T-helper 2 cell (primary cell): ENCODE measurements around the gene SCFD1.
"Not testable (repeated sequence)": the region's sequence is repeated elsewhere in the genome, so short reads cannot be mapped to it uniquely, and the experiment has no call there.

Experiments used
- DNase-seq, 5 experiments: peaks; one replicate each; pipeline versions ENCODE4 v3.0.0 to v3.0.0-alpha.2; 2012 to 2022
- total RNA-seq, 2 donors: gene quantifications; one replicate each; lab custom pipeline; 2026; lab: John Stamatoyannopoulos, UW

SCFD1 gene, protein sequence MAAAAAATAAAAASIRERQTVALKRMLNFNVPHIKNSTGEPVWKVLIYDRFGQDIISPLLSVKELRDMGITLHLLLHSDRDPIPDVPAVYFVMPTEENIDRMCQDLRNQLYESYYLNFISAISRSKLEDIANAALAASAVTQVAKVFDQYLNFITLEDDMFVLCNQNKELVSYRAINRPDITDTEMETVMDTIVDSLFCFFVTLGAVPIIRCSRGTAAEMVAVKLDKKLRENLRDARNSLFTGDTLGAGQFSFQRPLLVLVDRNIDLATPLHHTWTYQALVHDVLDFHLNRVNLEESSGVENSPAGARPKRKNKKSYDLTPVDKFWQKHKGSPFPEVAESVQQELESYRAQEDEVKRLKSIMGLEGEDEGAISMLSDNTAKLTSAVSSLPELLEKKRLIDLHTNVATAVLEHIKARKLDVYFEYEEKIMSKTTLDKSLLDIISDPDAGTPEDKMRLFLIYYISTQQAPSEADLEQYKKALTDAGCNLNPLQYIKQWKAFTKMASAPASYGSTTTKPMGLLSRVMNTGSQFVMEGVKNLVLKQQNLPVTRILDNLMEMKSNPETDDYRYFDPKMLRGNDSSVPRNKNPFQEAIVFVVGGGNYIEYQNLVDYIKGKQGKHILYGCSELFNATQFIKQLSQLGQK
- total RNA-seq, result 106 to 135 reads per million in 2 donors

DNA sequence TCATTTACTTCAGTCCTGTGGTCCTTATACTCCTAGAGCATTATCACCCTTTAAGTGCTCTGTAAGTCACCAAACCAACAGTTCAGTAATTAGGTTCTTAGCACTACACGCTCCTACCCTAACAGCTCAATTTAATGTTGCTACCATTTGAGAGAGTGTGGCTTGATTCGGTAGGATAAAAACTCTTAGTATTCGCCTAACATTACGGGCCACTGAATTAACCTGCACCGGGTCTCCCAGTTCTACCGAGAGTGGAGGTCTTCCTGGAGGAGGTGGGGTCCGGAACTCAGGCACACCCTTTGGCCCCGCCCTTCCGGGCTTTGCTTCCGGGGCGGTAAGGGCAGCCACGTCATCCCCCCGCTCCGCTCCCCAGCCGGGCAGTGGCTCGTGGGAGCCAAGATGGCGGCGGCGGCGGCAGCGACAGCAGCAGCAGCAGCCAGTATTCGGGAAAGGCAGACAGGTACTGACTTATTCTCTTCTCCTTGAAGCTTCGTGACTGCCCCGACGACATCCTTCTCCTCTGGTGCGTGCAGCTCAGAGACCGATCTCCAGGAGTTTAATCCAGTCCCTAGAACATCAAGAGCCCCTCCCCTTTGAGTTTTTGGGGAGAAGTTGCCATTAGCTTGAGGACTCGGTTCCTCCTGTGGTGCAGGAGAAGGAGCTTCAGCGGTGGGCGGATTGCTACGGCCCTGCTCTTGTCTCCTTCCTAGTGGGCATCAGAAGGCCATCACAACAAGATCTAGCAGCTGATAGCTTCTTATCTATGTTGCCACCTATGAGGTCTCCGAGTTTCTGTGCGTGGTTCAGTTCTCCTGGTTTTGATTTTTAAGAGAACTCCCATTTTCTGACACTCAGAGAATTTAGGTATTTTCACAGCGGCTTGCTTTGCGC lies at the start of gene SCFD1:
Gene SCFD1, plus strand, starts transcription at position 380 of the 891 bp plus-strand sequence. Its CDS starts 20 bp downstream, at position 400.
- DNase-seq, result peak; percentile 83 to 96 (median 88)

DNA sequence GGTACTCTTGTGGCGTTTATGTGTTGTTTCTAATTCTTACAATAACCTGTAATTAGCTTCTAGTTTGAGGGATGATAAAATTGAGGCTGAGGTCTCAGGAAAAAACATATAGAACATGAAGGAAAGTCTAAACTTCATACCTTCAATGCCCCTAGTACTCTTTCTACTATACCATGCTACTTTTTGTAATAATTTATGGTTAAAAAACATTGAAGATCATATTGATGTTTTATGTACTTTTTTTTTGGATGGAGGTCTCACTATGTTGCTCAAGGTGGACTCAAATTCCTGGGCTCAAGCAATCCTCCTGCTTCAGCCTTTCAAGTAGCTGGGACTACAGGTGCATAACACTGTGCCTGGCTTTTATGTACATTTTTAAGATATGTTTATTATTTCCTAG lies 49.3 kb upstream of the SCFD1 start:
- DNase-seq, result no peak

DNA sequence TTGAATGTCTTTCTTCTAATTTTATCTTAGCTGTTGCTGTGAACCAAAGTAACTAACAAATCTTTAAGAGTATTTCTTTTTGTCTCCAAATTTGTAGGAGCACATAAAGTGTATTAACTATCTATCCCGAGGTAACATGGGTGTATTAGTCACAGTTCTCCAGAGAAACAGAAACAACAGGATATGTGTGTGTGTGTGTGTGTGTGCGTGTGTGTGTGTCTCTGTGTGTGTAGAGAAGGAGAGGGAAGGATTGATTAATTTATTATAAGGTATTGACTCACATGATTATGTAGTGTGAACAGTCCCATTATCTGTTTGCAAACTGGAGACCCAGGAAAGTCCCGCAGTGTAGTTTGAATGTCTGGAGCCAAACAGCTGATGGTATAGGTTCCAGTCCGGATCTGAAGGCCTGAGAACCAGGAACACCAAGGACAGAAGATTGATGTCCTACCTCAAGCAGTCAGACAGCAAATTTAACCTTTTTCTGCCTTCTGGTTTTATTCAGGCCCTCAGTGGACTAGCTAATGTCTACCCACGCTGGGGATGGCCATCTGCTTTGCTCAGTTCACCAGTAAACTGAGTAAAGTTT lies 48.8 kb upstream of the SCFD1 start:
- no peak for DNase-seq

DNA sequence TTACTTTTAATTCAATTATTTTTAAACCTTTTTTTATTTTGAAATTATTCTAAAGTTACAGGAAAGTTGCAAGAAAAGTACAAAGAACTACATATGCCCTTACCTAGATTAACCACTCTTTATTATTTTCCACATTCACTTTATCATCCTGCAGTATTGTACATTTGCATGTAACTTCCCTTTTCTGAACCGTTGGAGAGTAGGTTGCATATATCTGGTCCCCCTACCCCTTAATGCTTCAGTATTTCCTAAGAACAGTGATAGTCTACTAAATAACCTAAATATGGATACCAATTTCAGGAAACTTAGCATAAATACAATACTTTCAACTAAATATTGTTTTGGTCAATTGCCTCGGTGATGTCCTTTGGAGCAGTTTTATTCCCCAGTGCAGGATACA lies 48.2 kb upstream of the SCFD1 start:
- DNase-seq, result no peak

DNA sequence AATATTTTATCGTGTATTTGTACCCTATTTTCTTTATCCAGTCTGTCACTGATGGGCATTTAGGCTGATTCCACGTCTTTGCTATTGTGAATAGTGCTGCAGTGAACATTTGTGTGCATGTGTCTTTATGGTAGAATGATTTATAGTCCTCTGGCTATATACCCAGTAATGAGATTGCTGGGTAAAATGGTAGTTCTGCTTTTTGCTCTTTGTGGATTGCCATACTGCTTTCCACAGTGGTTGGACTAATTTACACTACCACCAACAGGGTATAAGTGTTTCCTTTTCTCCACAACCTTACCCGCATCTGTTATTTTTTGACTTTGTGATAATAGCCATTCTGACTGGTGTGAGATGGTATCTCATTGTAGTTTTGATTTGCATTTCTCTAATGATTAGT lies 47.3 kb upstream of the SCFD1 start:
- DNase-seq, result not testable (repeated sequence)

DNA sequence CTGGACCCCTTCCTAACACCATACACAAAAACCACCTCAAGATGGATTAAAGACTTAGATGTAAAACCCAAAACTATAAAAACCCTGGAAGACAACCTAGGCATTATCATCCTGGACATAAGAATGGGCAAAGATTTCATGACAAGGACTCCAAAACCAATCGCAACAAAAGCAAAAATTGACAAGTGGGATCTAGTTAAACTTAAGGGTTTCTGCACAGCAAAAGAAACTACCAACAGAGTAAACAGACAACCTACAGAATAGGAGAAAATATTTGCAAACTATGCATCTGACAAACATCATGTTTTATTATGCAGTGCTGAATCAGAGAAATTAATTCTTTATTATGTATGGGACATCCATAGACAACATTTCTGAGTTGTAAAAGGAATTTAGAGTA lies 45.8 kb upstream of the SCFD1 start:
- not testable (repeated sequence) for DNase-seq

DNA sequence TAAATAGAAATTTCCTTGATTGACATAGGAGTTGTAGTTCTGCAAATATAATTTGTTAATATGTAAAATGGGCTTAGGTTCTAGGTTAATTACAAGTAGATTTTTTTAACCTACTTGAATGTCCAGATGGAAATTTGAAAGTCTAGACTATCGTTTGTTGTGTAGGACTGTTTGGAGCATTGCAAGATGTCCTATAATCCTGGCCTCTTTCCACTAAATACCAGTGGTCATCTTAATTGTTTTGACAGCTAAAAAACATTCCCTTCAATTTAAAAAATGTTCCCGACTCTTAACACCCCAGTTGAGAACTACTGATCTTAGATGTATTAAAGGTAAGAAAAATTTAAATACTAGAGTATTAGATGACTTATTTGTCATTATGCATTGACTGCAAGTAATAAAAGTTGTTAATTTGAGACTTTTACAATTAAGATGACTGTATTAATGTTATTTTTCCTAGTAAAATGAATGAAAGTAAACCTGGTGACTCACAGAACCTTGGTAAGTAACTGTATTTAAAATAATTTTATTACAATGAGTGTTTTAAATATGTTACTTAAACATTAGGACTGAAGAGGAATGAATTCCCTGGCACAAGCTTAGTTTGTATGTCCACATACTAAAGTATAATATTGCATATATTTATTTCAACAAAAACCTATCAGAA lies 41.4 kb upstream of the SCFD1 start:
- DNase-seq, result no peak

DNA sequence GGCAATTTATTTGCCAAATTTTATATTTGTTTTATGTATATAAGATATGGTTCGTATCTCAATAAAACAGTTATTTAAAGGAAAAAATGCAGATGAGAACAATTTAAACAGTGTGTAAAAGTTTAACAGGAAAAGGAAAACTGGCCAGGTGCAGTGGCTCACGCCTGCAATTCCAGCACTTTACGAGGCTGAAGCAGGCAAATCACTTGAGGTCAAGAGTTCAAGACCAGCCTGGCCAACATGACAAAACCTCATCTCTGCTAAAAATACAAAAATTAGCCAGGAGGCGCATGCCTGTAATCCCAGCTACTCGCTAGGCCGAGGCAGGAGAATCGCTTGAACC lies 40.9 kb upstream of the SCFD1 start:
- no peak for DNase-seq

DNA sequence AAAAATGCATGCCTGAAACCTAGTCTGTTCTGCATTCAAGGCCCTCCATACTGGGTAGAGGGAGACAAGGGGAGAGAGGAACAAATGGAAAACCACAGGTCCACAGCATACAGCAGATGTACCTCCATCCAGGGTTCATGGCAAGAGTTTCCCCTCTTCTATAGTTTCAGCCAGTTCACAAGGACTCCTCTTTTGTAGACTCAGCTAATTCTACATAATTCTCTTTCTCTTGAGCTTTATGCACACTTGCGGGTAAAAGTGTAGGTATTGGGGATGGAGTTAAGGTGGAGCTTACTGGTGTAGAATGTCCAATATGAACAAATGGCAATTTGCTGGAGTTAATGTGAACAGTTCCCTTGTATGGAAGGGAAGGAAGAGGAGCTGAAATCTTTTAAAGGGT lies 39.7 kb upstream of the SCFD1 start:
- DNase-seq, result no peak

DNA sequence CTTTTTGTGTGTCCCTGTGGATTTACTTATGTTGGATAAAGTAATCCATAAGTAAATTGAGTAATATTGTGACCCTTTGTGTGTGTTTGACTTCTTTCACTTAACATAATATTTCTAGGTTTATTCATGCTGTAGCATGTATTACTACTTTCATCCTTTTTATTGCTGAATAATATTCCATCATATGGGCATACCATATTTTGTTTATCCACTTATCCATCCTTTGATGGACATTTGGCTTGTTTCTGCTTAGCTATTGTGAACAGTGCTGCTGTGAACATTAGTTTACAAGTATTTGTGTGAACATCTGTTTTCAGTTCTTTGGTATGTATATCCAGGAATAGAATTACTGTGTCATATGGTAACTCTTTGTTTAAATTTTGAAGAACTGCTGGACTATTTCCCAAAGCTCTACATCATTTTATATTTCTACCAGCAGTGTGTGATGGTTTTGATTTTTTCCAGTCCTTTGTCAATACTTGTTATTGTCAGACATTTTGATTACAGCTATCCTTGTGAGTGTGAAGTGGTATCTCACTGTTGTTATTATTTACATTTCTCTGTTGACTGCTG lies 38.0 kb upstream of the SCFD1 start:
- no peak for DNase-seq

DNA sequence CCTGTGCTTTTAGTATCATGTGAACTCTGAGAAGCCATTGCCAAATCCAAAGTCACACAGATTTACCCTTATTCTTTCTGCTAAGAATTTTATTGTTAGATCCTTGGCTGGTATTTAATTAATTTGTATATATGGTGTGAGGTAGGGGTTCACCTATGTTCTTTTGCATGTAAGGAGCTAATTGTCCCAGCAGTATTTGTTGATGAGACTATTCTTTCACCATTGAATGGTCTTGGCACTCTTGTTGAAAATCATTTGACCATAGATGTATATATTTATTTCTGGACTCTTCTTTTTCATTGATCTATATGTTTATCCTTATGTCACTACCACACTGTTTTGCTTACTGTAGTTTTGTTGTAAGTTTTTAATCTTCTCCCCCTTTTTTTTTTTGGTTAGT lies 36.9 kb upstream of the SCFD1 start:
- no peak for DNase-seq

DNA sequence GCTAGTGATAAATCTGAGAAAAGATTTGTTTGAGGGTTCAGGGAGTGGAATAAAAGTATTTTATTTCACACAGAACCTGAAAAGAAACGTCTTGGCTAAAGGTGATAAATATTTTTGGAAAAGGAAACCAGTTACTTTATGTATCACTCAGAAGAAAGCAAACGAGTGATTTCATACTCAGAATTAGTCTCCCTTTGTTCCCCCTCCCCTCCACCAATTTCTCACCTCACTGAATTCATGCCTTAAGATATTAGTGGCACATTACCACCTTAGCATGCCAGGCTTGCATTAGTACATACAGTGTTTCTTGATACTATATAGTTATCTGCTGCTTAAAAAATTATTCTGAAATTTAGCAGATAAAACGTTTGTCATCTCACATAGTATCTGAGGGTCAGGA lies 35.0 kb upstream of the SCFD1 start:
- no peak for DNase-seq

DNA sequence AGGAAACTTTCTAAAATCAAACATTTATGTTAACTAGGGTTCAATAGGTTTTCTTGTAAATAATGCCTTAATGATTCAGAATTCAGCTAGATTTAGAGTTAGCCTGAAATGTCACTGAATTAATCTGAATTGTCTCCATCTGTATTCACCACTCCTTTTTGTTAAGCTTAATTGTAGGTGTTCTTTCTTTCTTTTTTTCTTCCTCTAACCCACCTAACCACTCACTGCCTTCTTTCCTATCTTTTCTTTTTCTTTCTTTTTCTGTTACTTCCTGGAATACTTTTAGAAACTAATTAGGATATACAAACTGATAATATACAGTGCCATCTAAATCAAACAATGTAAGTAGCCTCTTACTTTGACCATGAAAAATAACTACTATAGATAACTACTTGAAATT lies 33.2 kb upstream of the SCFD1 start:
- DNase-seq, result no peak

DNA sequence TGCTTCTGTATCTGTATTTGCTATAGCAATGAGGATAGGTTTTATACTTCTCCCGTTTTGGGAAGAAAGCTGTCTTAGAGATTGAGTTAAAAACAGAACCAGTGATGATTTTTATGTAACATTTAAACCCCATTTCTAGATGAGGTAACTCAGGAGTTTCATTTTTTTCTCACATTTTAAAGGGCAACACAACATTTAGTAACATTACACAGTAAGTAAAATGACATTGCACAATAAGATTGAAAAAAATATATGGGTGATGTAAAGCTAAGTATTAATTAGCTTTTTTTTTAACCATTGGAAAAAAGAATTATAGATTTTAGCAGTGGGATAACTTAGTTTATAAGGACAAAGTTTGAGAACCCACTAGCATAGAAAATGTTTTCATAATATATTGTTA lies 25.2 kb upstream of the SCFD1 start:
- DNase-seq, result no peak

DNA sequence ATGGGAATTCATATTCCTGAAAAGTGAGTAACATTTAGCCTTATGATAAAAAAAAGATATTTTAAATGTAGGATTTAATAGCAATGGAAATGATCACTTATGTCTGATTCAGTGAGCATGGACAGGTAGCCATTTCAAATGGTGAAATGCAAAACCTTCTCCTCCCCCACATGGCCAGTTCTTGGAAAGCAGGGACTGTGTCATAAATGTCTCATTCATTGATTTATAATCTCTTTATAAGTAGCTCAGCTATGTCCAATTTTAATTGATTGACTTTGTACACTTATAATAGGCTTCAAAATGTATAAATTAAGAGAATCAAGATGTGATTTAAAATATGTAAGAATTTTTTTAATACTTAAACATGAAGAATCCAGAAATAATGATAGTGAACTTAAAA lies 24.6 kb upstream of the SCFD1 start:
- DNase-seq, result no peak

DNA sequence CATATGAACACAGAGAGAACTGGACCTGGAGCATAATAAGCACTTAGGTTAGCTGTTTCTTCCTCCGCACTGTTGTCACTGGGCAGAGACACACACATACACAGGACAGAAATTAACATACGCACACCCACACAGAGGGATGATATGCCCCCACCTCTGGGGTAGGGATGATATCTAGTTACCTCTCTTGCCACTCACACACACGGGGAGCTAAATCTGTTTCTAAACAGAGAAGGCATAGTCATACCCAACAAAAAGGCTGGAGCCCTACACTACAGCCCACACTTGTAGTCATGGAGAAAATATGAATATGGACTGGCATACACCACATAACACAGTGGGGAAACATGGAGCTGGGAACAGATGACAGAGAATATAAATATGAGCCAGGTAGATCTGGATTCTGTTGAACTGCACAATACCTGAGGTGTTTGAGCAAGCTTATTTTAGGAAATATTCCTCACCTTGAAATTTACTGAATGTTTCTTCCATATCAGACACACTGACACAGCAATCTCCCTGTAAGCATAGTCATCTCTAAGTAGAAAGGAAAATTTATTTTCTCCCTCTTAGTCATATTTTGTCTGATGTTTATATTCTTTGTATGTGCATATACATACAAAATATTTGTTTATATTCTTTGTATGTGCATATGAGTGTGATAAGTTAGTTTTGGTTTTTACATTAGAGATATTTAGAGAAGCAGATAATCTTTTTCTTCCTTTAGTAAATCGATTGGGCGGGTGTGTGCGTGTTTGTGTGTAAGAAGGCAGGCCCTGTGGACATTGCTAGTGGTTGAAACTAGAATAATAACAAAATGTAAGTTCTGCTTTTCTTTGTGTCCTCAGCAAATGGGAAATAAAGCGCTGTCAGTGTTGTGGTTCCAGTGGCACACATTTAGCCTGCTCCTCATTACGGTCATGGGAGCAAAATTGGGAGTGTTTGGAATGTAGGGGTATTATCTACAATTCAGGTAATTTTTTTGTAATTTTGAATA lies 20.9 kb upstream of the SCFD1 start:
- DNase-seq, result no peak

DNA sequence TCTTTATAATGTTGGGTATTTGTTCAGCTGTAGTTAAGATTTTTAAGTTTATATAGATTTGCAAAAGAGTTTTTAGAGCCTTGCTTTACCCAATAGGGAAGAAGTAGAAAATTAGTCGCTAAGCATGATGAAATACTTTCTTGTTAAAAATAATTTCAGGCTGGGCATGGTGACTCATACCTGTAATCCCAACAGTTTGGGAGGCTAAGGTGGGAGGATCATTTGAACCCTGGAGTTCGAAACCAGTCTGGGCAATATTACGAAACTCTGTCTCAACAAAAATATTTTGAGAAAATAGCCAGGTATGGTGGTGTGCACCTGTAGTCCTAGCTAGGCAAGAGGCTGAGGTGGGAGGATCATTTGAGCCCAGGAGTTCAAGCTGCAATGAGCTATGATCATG lies 18.7 kb upstream of the SCFD1 start:
- no peak for DNase-seq

DNA sequence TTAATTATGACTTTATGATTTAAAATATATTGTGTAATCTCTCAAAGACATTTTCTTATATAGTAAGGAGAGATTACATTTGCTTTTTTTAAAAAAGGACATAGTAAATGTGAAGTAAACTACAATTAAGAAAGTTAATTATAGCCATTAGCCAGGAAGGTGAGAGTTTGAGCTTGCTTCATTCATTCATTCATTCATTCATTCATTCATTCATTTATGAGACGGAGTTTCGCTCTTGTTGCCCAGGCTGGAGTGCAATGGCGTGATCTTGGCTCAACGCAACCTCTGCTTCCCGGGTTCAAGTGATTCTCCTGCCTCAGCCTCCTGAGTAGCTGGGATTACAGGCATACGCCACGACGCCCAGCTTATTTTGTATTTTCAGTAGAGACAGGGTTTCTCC lies 17.4 kb upstream of the SCFD1 start:
- not testable (repeated sequence) for DNase-seq

DNA sequence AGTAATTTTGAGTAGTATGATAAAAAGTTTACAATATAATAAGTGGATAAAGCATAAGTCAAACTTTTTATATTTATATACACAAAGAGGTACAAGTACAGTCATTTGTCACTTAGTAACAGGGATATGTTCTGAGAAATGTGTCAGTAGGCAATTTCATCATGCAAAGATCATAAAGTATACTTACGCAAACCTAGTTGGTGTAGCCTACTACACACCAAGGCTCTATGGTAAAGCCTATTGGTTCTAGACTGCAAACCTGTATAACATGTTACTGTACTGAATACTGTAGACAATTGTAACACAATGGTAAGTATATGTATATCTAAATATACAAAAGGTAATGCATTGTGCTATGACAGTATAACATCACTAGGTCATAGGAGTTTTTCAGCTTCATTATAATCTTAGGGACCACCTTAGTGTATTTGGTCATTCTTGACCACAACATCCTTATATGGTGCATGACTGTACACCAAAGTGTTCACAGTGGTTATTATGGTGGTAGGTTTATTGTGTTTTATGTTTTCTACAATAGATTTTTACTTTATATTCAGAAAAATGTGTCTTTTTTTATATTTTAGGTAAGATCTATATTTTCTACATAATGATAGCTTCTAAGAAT lies 14.9 kb upstream of the SCFD1 start:
- no peak for DNase-seq

DNA sequence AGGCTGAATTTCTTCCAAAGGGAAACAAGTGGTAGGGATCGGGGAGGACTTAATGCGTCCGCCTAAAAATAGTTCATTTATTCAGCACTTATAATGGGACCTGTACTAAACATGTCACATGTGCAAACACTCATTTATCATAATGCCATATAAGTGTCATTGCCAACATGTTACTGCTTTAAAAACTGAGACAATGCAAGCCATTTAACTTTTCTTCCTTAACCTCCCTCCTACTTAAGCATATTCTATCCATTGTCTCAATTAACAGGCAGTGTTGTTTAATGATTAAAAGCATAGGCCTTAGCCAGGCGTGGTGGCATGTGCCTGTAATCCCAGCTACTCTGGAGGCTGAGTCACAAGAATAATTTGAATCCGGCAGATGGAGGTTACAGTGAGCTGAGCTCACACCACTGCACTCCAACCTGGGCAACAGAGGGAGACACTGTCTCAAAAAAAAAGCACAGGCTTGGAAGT lies 13.5 kb upstream of the SCFD1 start:
- no peak for DNase-seq
